GM19468 (cell line): Measurements from ENCODE around the gene VSX2.

Source experiments
- ATAC-seq: cut with Tn5 transposase; IDR thresholded peaks from one replicate; pipeline ENCODE4 v1.9.1; 2021; ENCODE audit warnings: mild to moderate bottlenecking, moderate library complexity, moderate number of reproducible peaks; ENCODE audit not compliant: unreplicated experiment; ENCODE audit errors: extremely low read depth

Gene VSX2

GRCh38 chr14:74220991-74221390 is 18.3 kb upstream of the VSX2 start:
- no peak for ATAC-seq

- ATAC-seq = no peak
These were observed 17.5 kb upstream of the VSX2 start for GRCh38 chr14:74221741-74222140.

- no peak for ATAC-seq
These were observed 16.2 kb upstream of the VSX2 start for GRCh38 chr14:74223016-74223415.

GRCh38 chr14:74231784-74232183 is 7.5 kb upstream of the VSX2 start:
- no peak for ATAC-seq

- ATAC-seq = no peak
These were observed 4.2 kb upstream of the VSX2 start for GRCh38 chr14:74235017-74235416.

GRCh38 chr14:74237441-74237840 is 1.8 kb upstream of the VSX2 start:
- ATAC-seq = no peak

- ATAC-seq = no peak
These were observed 872 bp downstream of the VSX2 start for GRCh38 chr14:74239848-74240793.

- no peak for ATAC-seq
These were observed 1.8 kb downstream of the VSX2 start for GRCh38 chr14:74240794-74241651.

- ATAC-seq = no peak
These were observed 2.4 kb downstream of the VSX2 start for GRCh38 chr14:74241652-74242017.

- no peak for ATAC-seq
These were observed 3.0 kb downstream of the VSX2 start for GRCh38 chr14:74242021-74242779.

GRCh38 chr14:74242780-74243042 is 3.5 kb downstream of the VSX2 start:
- no peak for ATAC-seq

- ATAC-seq = no peak
These were observed 3.8 kb downstream of the VSX2 start for GRCh38 chr14:74243051-74243450.

- no peak for ATAC-seq
These were observed 4.9 kb downstream of the VSX2 start for GRCh38 chr14:74244115-74244514.

GRCh38 chr14:74245292-74245691 is 6.0 kb downstream of the VSX2 start:
- ATAC-seq = no peak

- ATAC-seq = no peak
These were observed 7.3 kb downstream of the VSX2 start for GRCh38 chr14:74246542-74246941.

- ATAC-seq = no peak
These were observed 8.8 kb downstream of the VSX2 start for GRCh38 chr14:74248017-74248416.

- no peak for ATAC-seq
These were observed 10.5 kb downstream of the VSX2 start for GRCh38 chr14:74249433-74250375.

- no peak for ATAC-seq
These were observed 16.0 kb downstream of the VSX2 start for GRCh38 chr14:74255281-74255680.

GRCh38 chr14:74257078-74257940 is 18.1 kb downstream of the VSX2 start:
- peak; percentile 58 for ATAC-seq
